ENCODE results near the gene SIGLEC11.
"Not testable (repeated sequence)": the region's sequence is repeated elsewhere in the genome, so short reads cannot be mapped to it uniquely, and the experiment has no call there.

Gene SIGLEC11

GRCh38 chr19:49984491-49984890, 23.5 kb upstream of the SIGLEC11 start:
- no peak for DNase-seq
- in situ Hi-C loops (cut with HindIII; ENCODE audit: low pct_ligation_motif_present, low pct_unique_long_range_greater_than_20kb, low sequenced_read_pairs): no loop called here

GRCh38 chr19:49983645-49984229, 22.8 kb upstream of the SIGLEC11 start:
- in situ Hi-C loops (cut with HindIII; ENCODE audit: low pct_ligation_motif_present, low pct_unique_long_range_greater_than_20kb, low sequenced_read_pairs): no loop called here

GRCh38 chr19:49981603-49982593, 20.9 kb upstream of the SIGLEC11 start:
- in situ Hi-C loops (cut with HindIII; ENCODE audit: low pct_ligation_motif_present, low pct_unique_long_range_greater_than_20kb, low sequenced_read_pairs): no loop called here
- no peak for DNase-seq

More at GRCh38 chr19:49983645-49984229, 22.8 kb upstream of the SIGLEC11 start:
- peak; percentile 47 for DNase-seq

- DNase-seq: no peak
- in situ Hi-C loops (cut with HindIII; ENCODE audit: low pct_ligation_motif_present, low pct_unique_long_range_greater_than_20kb, low sequenced_read_pairs): no loop called here
Measured at GRCh38 chr19:49978324-49978723, 17.4 kb upstream of the SIGLEC11 start.

- no peak for DNase-seq
- in situ Hi-C loops (cut with HindIII; ENCODE audit: low pct_ligation_motif_present, low pct_unique_long_range_greater_than_20kb, low sequenced_read_pairs): no loop called here
Measured at GRCh38 chr19:49977881-49978280, 16.9 kb upstream of the SIGLEC11 start.

- DNase-seq: no peak
- in situ Hi-C loops (cut with HindIII; ENCODE audit: low pct_ligation_motif_present, low pct_unique_long_range_greater_than_20kb, low sequenced_read_pairs): no loop called here
Measured at GRCh38 chr19:49977076-49977475, 16.1 kb upstream of the SIGLEC11 start.

- DNase-seq: no peak
- in situ Hi-C loops (cut with HindIII; ENCODE audit: low pct_ligation_motif_present, low pct_unique_long_range_greater_than_20kb, low sequenced_read_pairs): no loop called here
Measured at GRCh38 chr19:49976496-49976895, 15.5 kb upstream of the SIGLEC11 start.

GRCh38 chr19:49975051-49975450, 14.1 kb upstream of the SIGLEC11 start:
- in situ Hi-C loops (cut with HindIII; ENCODE audit: low pct_ligation_motif_present, low pct_unique_long_range_greater_than_20kb, low sequenced_read_pairs): no loop called here
- no peak for DNase-seq

- in situ Hi-C loops (cut with HindIII; ENCODE audit: low pct_ligation_motif_present, low pct_unique_long_range_greater_than_20kb, low sequenced_read_pairs): no loop called here
- DNase-seq: no peak
Measured at GRCh38 chr19:49973987-49974386, 13.0 kb upstream of the SIGLEC11 start.

GRCh38 chr19:49972841-49973240, 11.9 kb upstream of the SIGLEC11 start:
- in situ Hi-C loops (cut with HindIII; ENCODE audit: low pct_ligation_motif_present, low pct_unique_long_range_greater_than_20kb, low sequenced_read_pairs): no loop called here
- DNase-seq: no peak

- DNase-seq: no peak
- in situ Hi-C loops (cut with HindIII; ENCODE audit: low pct_ligation_motif_present, low pct_unique_long_range_greater_than_20kb, low sequenced_read_pairs): no loop called here
Measured at GRCh38 chr19:49971991-49972411, 11.0 kb upstream of the SIGLEC11 start.

- DNase-seq; in situ Hi-C loops (cut with HindIII; ENCODE audit: low pct_ligation_motif_present, low pct_unique_long_range_greater_than_20kb, low sequenced_read_pairs): not testable (repeated sequence)
Measured at GRCh38 chr19:49969355-49969754, 8.4 kb upstream of the SIGLEC11 start.

GRCh38 chr19:49968279-49968922, 7.4 kb upstream of the SIGLEC11 start:
- DNase-seq: no peak
- in situ Hi-C loops (cut with HindIII; ENCODE audit: low pct_ligation_motif_present, low pct_unique_long_range_greater_than_20kb, low sequenced_read_pairs): no loop called here

GRCh38 chr19:49959892-49960291, 1.1 kb downstream of the SIGLEC11 start:
- DNase-seq; in situ Hi-C loops (cut with HindIII; ENCODE audit: low pct_ligation_motif_present, low pct_unique_long_range_greater_than_20kb, low sequenced_read_pairs): not testable (repeated sequence)

GRCh38 chr19:49958596-49958995, 2.4 kb downstream of the SIGLEC11 start:
- in situ Hi-C loops (cut with HindIII; ENCODE audit: low pct_ligation_motif_present, low pct_unique_long_range_greater_than_20kb, low sequenced_read_pairs); DNase-seq: not testable (repeated sequence)

- DNase-seq; in situ Hi-C loops (cut with HindIII; ENCODE audit: low pct_ligation_motif_present, low pct_unique_long_range_greater_than_20kb, low sequenced_read_pairs): not testable (repeated sequence)
Measured at GRCh38 chr19:49958144-49958543, 2.8 kb downstream of the SIGLEC11 start.

GRCh38 chr19:49957262-49957915, 3.6 kb downstream of the SIGLEC11 start:
- DNase-seq: no peak

GRCh38 chr19:49956115-49956495, 4.9 kb downstream of the SIGLEC11 start:
- DNase-seq: no peak
- in situ Hi-C loops (cut with HindIII; ENCODE audit: low pct_ligation_motif_present, low pct_unique_long_range_greater_than_20kb, low sequenced_read_pairs): no loop called here

More at GRCh38 chr19:49957262-49957915, 3.6 kb downstream of the SIGLEC11 start:
- in situ Hi-C loops (cut with HindIII; ENCODE audit: low pct_ligation_motif_present, low pct_unique_long_range_greater_than_20kb, low sequenced_read_pairs): no loop called here

GRCh38 chr19:49954933-49955332, 6.0 kb downstream of the SIGLEC11 start:
- no peak for DNase-seq
- in situ Hi-C loops (cut with HindIII; ENCODE audit: low pct_ligation_motif_present, low pct_unique_long_range_greater_than_20kb, low sequenced_read_pairs): no loop called here

Measured in ACHN (cell line).